ENCODE results near the gene PHC1. TPM values are rescaled to one million over a fixed set of nuclear protein-coding genes. Genes with fewer than 3 reads are reported as not detected.

PHC1 gene
- polyA plus RNA-seq, 1 of the 3 experiments (the other 2 are of a cell fraction) = 27.0 TPM

- no peak for TF ChIP-seq RCOR1 (IDR thresholded peaks at IDR 0.05; ENCODE audit: low read length)
- peak; percentile 39; the same call in 1 of the 2 replicates for TF ChIP-seq NRF1 (IDR thresholded peaks at IDR 0.05; ENCODE audit: low read depth, low read length)
- no peak for TF ChIP-seq FOSL2 (IDR thresholded peaks at IDR 0.05; ENCODE audit: borderline replicate concordance, low read depth)
- TF ChIP-seq FOXM1 (IDR thresholded peaks at IDR 0.05; ENCODE audit: low read depth) = no peak
- TF ChIP-seq TCF12 (IDR thresholded peaks at IDR 0.05) = no peak; the same call in 1 of the 2 replicates
- TF ChIP-seq IRF3 (IDR thresholded peaks at IDR 0.05; ENCODE audit: low read depth, low read length) = no peak
- TF ChIP-seq EP300 (IDR thresholded peaks at IDR 0.05; ENCODE audit: borderline replicate concordance in 1 of 2, low read depth in 1 of 2, low read length in 1 of 2) = no peak; a peak in 1 of 4 replicates
- peak; percentile 93 for TF ChIP-seq USF1 (IDR thresholded peaks at IDR 0.05; ENCODE audit: borderline replicate concordance, low read depth)
- 0 out of 2 replicates have a peak, but pooled peaks have one; percentile 30 for TF ChIP-seq YY1 (IDR thresholded peaks at IDR 0.05; ENCODE audit: low read depth)
- no peak; the same call in 1 of the 2 replicates for TF ChIP-seq REST (IDR thresholded peaks at IDR 0.05; ENCODE audit: low read depth, low read length)
- TF ChIP-seq RFX5 (IDR thresholded peaks at IDR 0.05; ENCODE audit: low read length) = peak; percentile 47; the same call in 1 of the 2 replicates
- TF ChIP-seq EZH2phosphoT487 (IDR thresholded peaks at IDR 0.05; ENCODE audit: borderline replicate concordance, low read depth) = no peak
- peak; percentile 60 for TF ChIP-seq CTCF (IDR thresholded peaks at IDR 0.05)
- TF ChIP-seq ELF1 (IDR thresholded peaks at IDR 0.05) = peak; percentile 91
- no peak; the same call in 1 of the 2 replicates for TF ChIP-seq SIN3A (IDR thresholded peaks at IDR 0.05; ENCODE audit: borderline replicate concordance, low read depth, low read length)
- TF ChIP-seq NFIC (IDR thresholded peaks at IDR 0.05; ENCODE audit: borderline replicate concordance) = no peak
- TF ChIP-seq POLR2AphosphoS5 (IDR thresholded peaks at IDR 0.05; ENCODE audit: low read depth, low read length) = peak; percentile 91
Measured at GRCh38 chr12:8949342-8950220, 35.3 kb downstream of the PHC1 start, which contains the start of gene M6PR (continued).
